Gastrocnemius medialis (tissue), 4 donors: Measurements from ENCODE around the gene POLD3.

Experiments
- POLR2A ChIP-seq, 2 donors: fragments of 450-650 bp; IDR thresholded peaks; one replicate each; pipeline ENCODE4 v1.6.1; 2017; ENCODE audit warnings: antibody characterized with exemption in 2 of 2, mild to moderate bottlenecking in 2 of 2, moderate library complexity in 2 of 2
- TF ChIP-seq, protein P1 (sequence below), 5 experiments: fragments of 450-650 bp in 3 of 5; fragments of 200-600 bp in 2 of 5; sonication (generic) in 2 of 5; IDR thresholded peaks in 4 of 5; conservative IDR thresholded peaks in 1 of 5; 1 replicate in 4 of 5; 2 replicates in 1 of 5; pipeline ENCODE4 v1.5.1; 2016 to 2019; ENCODE audit warnings: antibody characterized with exemption in 5 of 5, mild to moderate bottlenecking in 3 of 5, moderate library complexity in 3 of 5

GRCh38 chr11:74612877-74613276 is 20.5 kb downstream of the POLD3 start:
- no peak for TF ChIP-seq POLR2A (IDR thresholded peaks at IDR 0.05)
- TF ChIP-seq, protein P1, sequence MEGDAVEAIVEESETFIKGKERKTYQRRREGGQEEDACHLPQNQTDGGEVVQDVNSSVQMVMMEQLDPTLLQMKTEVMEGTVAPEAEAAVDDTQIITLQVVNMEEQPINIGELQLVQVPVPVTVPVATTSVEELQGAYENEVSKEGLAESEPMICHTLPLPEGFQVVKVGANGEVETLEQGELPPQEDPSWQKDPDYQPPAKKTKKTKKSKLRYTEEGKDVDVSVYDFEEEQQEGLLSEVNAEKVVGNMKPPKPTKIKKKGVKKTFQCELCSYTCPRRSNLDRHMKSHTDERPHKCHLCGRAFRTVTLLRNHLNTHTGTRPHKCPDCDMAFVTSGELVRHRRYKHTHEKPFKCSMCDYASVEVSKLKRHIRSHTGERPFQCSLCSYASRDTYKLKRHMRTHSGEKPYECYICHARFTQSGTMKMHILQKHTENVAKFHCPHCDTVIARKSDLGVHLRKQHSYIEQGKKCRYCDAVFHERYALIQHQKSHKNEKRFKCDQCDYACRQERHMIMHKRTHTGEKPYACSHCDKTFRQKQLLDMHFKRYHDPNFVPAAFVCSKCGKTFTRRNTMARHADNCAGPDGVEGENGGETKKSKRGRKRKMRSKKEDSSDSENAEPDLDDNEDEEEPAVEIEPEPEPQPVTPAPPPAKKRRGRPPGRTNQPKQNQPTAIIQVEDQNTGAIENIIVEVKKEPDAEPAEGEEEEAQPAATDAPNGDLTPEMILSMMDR (IDR thresholded peaks at IDR 0.05 in 4 of 5, conservative IDR thresholded peaks at IDR 0.05 in 1 of 5): no peak
